Brain microvascular endothelial cell (primary cell): ENCODE measurements around the gene LIPE.

ENCODE experiments used
- DNase-seq: peaks from one replicate; pipeline ENCODE4 v3.0.0-alpha.2; 2020
- H3K27ac ChIP-seq: fragments of 250-450 bp; sonication (Bioruptor Pico); 2 replicates; pipeline ENCODE4 v1.5.1; 2020; ENCODE audit warnings: mild to moderate bottlenecking, moderate library complexity
- H3K27me3 ChIP-seq: fragments of 250-450 bp; sonication (Bioruptor Pico); replicated peaks from 2 replicates; pipeline ENCODE4 v1.5.1; 2020; ENCODE audit warnings: mild to moderate bottlenecking
- H3K36me3 ChIP-seq: fragments of 250-450 bp; sonication (Bioruptor Pico); replicated peaks from 2 replicates; pipeline ENCODE4 v1.5.1; 2020; ENCODE audit warnings: mild to moderate bottlenecking
- H3K4me3 ChIP-seq: 2 replicates; pipeline ENCODE4 v1.5.1; 2011; ENCODE audit warnings: low read depth, mild to moderate bottlenecking, control low read depth, low read length, moderate library complexity
- CTCF ChIP-seq: IDR thresholded peaks from 2 replicates; pipeline ENCODE4 v1.5.1; 2011; ENCODE audit warnings: low read depth, mild to moderate bottlenecking, moderate library complexity, low read length, control low read depth, inconsistent platforms; ENCODE audit errors: missing control alignments
- in situ Hi-C: cut with HindIII; loops from 2 replicates; pipeline ENCODE4 v1.10.0; 2017; ENCODE audit warnings: low sequenced_read_pairs, low pct_ligation_motif_present

LIPE gene

GRCh38 chr19:42409477-42409876 lies 17.7 kb downstream of the LIPE start:
- no peak for TF ChIP-seq CTCF
- DNase-seq: no peak
- Histone ChIP-seq H3K27me3 (no peaks in the 10 kb centered on the region), H3K27ac (no peak overlapping the region), H3K4me3 (no peak overlapping the region), H3K36me3 (no peaks in the 10 kb centered on the region)
- in situ Hi-C loops: no loop called here

DNA sequence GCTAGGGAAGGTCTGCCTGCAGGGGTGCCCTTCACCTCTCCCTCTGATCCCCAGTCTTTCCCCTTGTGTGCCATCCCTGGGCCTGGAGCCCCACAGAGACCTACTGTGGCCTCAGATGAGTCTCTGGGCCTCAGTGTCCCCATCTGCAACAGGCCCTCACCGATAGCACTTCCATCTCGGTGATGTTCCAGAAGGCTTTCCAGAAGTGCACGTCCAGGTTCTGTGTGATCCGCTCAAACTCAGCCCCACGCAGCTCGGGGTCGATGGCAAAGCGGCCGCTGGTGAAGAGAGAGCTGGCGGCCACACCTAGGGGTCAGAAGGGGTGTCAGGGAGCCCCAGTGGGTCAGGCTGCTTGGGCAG lies 19.4 kb downstream of the LIPE start:
- in situ Hi-C loops: no loop called here
- TF ChIP-seq CTCF: no peak
- Histone ChIP-seq H3K4me3 (no peak overlapping the region), H3K27me3 (no peaks in the 10 kb centered on the region), H3K36me3 (no peaks in the 10 kb centered on the region), H3K27ac (no peak overlapping the region)
- DNase-seq: no peak

DNA sequence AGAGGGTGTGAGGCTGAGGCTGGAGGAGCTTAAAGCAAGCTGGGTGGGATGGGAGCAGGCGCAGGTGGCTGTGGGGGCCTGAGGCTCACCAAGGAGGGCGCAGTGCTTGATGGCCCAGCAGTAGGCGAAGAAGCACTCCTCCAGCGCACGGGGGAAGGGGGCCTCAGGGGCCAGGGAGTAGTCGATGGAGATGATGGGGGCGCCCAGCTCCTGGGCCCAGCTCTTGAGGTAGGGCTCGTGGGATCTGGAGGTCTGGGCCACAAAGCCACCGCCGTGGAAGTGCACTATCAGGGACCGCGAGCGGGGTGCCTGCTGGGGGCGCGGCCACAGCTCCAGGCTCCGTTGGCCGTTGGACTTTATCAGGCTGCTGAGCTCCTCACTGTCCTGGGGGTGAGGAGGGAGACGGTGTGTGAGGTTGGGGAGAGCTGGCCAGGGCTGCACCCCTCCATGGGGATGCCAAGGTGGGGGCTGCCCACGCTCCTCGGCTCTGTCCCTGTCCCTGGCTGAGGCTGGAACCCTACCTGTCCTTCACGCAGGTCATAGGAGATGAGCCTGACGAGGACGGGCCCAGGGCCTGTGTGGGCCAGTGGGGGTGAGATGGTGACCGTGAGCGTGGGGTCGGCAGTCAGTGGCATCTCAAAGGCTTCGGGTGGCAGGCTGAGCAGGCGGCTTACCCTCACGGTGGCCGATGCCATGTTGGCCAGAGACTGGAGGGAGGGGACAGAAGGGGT lies 19.9 kb downstream of the LIPE start:
- no peaks in the 10 kb centered on the region for H3K27me3 ChIP-seq
- no peak overlapping the region for H3K27ac ChIP-seq
- DNase-seq: no peak
- TF ChIP-seq CTCF: no peak
- H3K4me3 ChIP-seq: no peak overlapping the region
- no peaks in the 10 kb centered on the region for H3K36me3 ChIP-seq
- in situ Hi-C loops: no loop called here

- H3K4me3 ChIP-seq: no peak overlapping the region
- H3K27ac ChIP-seq: no peak overlapping the region
- TF ChIP-seq CTCF: no peak
- no peak for DNase-seq
- H3K36me3 ChIP-seq: no peaks in the 10 kb centered on the region
- in situ Hi-C loops: no loop called here
- no peaks in the 10 kb centered on the region for H3K27me3 ChIP-seq
Measured at GRCh38 chr19:42406111-42406510, 21.1 kb downstream of the LIPE start.

DNA sequence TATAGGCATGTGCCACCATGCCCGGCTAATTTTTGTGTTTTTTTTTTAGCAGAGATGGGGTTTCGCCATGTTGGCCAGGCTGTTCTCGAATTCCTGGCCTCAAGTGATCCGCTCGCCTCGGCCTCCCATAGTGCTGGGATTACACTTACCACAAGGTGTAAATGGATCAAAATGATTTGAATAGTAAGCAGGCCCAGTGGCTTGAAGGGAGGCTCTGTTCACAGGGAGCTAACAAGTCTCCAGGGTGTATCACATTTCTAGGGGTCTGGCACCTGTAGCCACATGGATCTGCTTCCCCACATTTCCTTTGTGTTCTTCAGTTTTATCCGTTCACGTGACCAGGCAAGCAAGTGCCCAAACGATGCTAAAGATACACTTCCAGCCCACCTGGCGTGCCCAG lies 23.6 kb downstream of the LIPE start:
- Histone ChIP-seq H3K4me3 (no peak overlapping the region), H3K27ac (no peak overlapping the region), H3K27me3 (no peaks in the 10 kb centered on the region), H3K36me3 (no peaks in the 10 kb centered on the region)
- no peak for DNase-seq
- in situ Hi-C loops: no loop called here
- TF ChIP-seq CTCF: no peak
